HCT116 (cell line): Measurements from ENCODE around the gene RBKS. TPM values are rescaled to one million over a fixed set of nuclear protein-coding genes. Genes with fewer than 3 reads are reported as not detected.

Experiments used
- ATAC-seq: fragments of 200-7000 bp; cut with Tn5 transposase; 2 replicates; pipeline ENCODE4 v1.9.1; 2020; ENCODE audit warnings: mild to moderate bottlenecking, moderate library complexity
- BruUV-seq: library from RNA; stranded (reverse); fragments of 400-500 nt; replicated peaks from 2 replicates; lab custom pipeline; 2021; lab: Mats Ljungman, UMichigan
- CTCF ChIA-PET: fragments of 300-600 bp; sonication (Branson Sonifier 250); formaldehyde crosslinking; loops from one replicate; lab custom pipeline; 2021; ENCODE audit warnings: antibody characterized with exemption; lab: Charles Lee
- POLR2A ChIA-PET: fragments of 300-600, 350-600 bp; sonication (Branson Sonifier 250); formaldehyde crosslinking; loops from one replicate; lab custom pipeline; 2021; ENCODE audit warnings: antibody characterized with exemption; lab: Charles Lee
- RAD21 ChIA-PET, 2 experiments: fragments of 300-600 bp; sonication (Branson Sonifier 250); formaldehyde crosslinking; loops; one replicate each; lab custom pipeline; 2023; ENCODE audit warnings: low total read pairs in 2 of 2; ENCODE audit not compliant: uncharacterized antibody in 2 of 2, unreplicated experiment in 2 of 2, low non-redundant PET in 1 of 2; lab: Charles Lee
- DNase-seq: peaks from one replicate; pipeline ENCODE4 v3.0.0-alpha.2; 2010; ENCODE audit warnings: low read depth, low spot score
- H2AFZ ChIP-seq: fragments of 200-600 bp; shearing (Covaris generic), sonication (generic); 2 replicates; pipeline ENCODE4 v1.6.1; 2017; ENCODE audit warnings: low read depth, mixed run types, mixed read lengths, antibody characterized with exemption, low read length; ENCODE audit not compliant: poor library complexity, severe bottlenecking
- H3K27ac ChIP-seq: 2 replicates; pipeline ENCODE4 v1.5.1; 2012; ENCODE audit warnings: low read depth, low read length
- H3K27me3 ChIP-seq: fragments of 200-600 bp; sonication (generic); 2 replicates; pipeline ENCODE4 v1.6.1; 2016; ENCODE audit warnings: mixed run types, low read length, mixed read lengths; ENCODE audit not compliant: insufficient read depth
- H3K36me3 ChIP-seq, 2 experiments: fragments of 200-500 bp in 1 of 2; fragments of 200-600 bp in 1 of 2; sonication (Bioruptor generic) in 1 of 2; sonication (generic) in 1 of 2; 2 replicates each; pipeline versions ENCODE4 v1.5.1 to v1.6.1; 2014 to 2016; ENCODE audit warnings: low read length in 2 of 2, inconsistent platforms in 1 of 2, mixed read lengths in 1 of 2, mixed run types in 1 of 2; ENCODE audit not compliant: insufficient read depth in 2 of 2, control insufficient read depth in 1 of 2
- H3K4me1 ChIP-seq, 2 experiments: fragments of 200-600 bp in 1 of 2; sonication (generic) in 1 of 2; 2 replicates each; pipeline versions ENCODE4 v1.5.1 to v1.6.1; 2012 to 2017; ENCODE audit warnings: low read length in 2 of 2, inconsistent platforms in 1 of 2, mild to moderate bottlenecking in 1 of 2, mixed read lengths in 1 of 2, mixed run types in 1 of 2, moderate library complexity in 1 of 2; ENCODE audit not compliant: insufficient read depth in 2 of 2, control insufficient read depth in 1 of 2
- H3K4me2 ChIP-seq: fragments of 200-600 bp; sonication (generic); 2 replicates; pipeline ENCODE4 v1.6.1; 2017; ENCODE audit warnings: mixed run types, low read length, mixed read lengths
- H3K4me3 ChIP-seq, 2 experiments: fragments of 200-600 bp in 1 of 2; sonication (generic) in 1 of 2; replicated peaks in 1 of 2; 2 replicates each; pipeline ENCODE4 v1.5.1; 2011 to 2016; ENCODE audit warnings: low read length in 2 of 2, control low read depth in 1 of 2, low read depth in 1 of 2, mild to moderate bottlenecking in 1 of 2, mixed read lengths in 1 of 2, mixed run types in 1 of 2
- H3K79me2 ChIP-seq: fragments of 200-600 bp; sonication (generic); 2 replicates; pipeline ENCODE4 v1.6.1; 2017; ENCODE audit warnings: mild to moderate bottlenecking, mixed run types, low read length, moderate library complexity, mixed read lengths; ENCODE audit not compliant: insufficient read depth
- H3K9ac ChIP-seq: fragments of 200-600 bp; sonication (generic); 2 replicates; pipeline ENCODE4 v1.6.1; 2016; ENCODE audit warnings: low read length, mixed read lengths
- H3K9me2 ChIP-seq: fragments of 200-600 bp; sonication (generic), shearing (Covaris generic); 2 replicates; pipeline ENCODE4 v1.6.1; 2017; ENCODE audit warnings: mixed run types, mild to moderate bottlenecking, moderate library complexity; ENCODE audit not compliant: insufficient read depth
- H3K9me3 ChIP-seq, 2 experiments: fragments of 200-500 bp in 1 of 2; fragments of 200-600 bp in 1 of 2; sonication (Bioruptor generic) in 1 of 2; sonication (generic) in 1 of 2; 2 replicates each; pipeline ENCODE4 v1.6.1; 2014 to 2017; ENCODE audit warnings: low read length in 2 of 2, mixed read lengths in 2 of 2, inconsistent platforms in 1 of 2, low read depth in 1 of 2, mild to moderate bottlenecking in 1 of 2, mixed run types in 1 of 2, moderate library complexity in 1 of 2; ENCODE audit not compliant: control insufficient read depth in 1 of 2, insufficient read depth in 1 of 2
- H4K20me1 ChIP-seq: fragments of 200-600 bp; sonication (generic), shearing (Covaris generic); 2 replicates; pipeline ENCODE4 v1.6.1; 2017; ENCODE audit warnings: mixed run types, mild to moderate bottlenecking, moderate library complexity; ENCODE audit not compliant: insufficient read depth
- CBX3 ChIP-seq: IDR thresholded peaks from 2 replicates; pipeline ENCODE4 v1.6.1; 2012; ENCODE audit warnings: low read depth
- EGR1 ChIP-seq: IDR thresholded peaks from 2 replicates; pipeline ENCODE4 v1.6.1; 2012; ENCODE audit warnings: low read depth
- ELF1 ChIP-seq: IDR thresholded peaks from 2 replicates; pipeline ENCODE4 v1.6.1; 2012; ENCODE audit warnings: low read depth, borderline replicate concordance
- EZH2 ChIP-seq: fragments of 200-600 bp; sonication (generic); IDR thresholded peaks from 2 replicates; pipeline ENCODE4 v1.6.1; 2017; ENCODE audit warnings: antibody characterized with exemption, mixed run types
- EZH2phosphoT487 ChIP-seq: fragments of 200-600 bp; IDR thresholded peaks from 2 replicates; pipeline ENCODE4 v1.6.1; 2018; ENCODE audit warnings: antibody characterized with exemption, borderline replicate concordance
- FOSL1 ChIP-seq: IDR thresholded peaks from 2 replicates; pipeline ENCODE4 v1.6.1; 2012; ENCODE audit warnings: low read depth
- MAX ChIP-seq: IDR thresholded peaks from 2 replicates; pipeline ENCODE4 v1.6.1; 2012
- RAD21 ChIP-seq: IDR thresholded peaks from 2 replicates; pipeline ENCODE4 v1.6.1; 2012; ENCODE audit warnings: low read depth, mild to moderate bottlenecking
- SIN3A ChIP-seq: IDR thresholded peaks from 2 replicates; pipeline ENCODE4 v1.6.1; 2012; ENCODE audit warnings: low read depth
- SRF ChIP-seq: IDR thresholded peaks from 2 replicates; pipeline ENCODE4 v1.6.1; 2012; ENCODE audit warnings: low read depth
- TCF7L2 ChIP-seq: IDR thresholded peaks from 2 replicates; pipeline ENCODE4 v1.7.0; 2011; ENCODE audit warnings: borderline replicate concordance, inconsistent platforms; ENCODE audit not compliant: insufficient read depth, insufficient read length; ENCODE audit errors: extremely low read depth
- ZFX ChIP-seq: fragments of 450-650 bp; IDR thresholded peaks from 2 replicates; pipeline ENCODE4 v1.6.1; 2017
- ZNF274 ChIP-seq: fragments of 200-500 bp; sonication (Bioruptor generic); IDR thresholded peaks from 2 replicates; pipeline ENCODE4 v1.6.1; 2014; ENCODE audit warnings: mild to moderate bottlenecking, low read depth, low read length, inconsistent platforms
- intact Hi-C: fragments of 100-400 bp; cut with micrococcal nuclease; formaldehyde crosslinking; loops from 2 replicates; pipeline ENCODE4 v1.10.0; 2022
- total RNA-seq: library from RNA; stranded (reverse); gene quantifications from one replicate; pipeline ENCODE4 v1.2.1, GENCODE V29; 2021; ENCODE audit not compliant: unreplicated experiment
- TF ChIP-seq, protein P1 (sequence below), 3 experiments: fragments of 200-600 bp in 1 of 3; sonication (generic) in 1 of 3; IDR thresholded peaks in 2 of 3; conservative IDR thresholded peaks in 1 of 3; 2 replicates each; pipeline ENCODE4 v1.5.1; 2012 to 2017; ENCODE audit warnings: low read depth in 2 of 3, low read length in 2 of 3, antibody characterized with exemption in 1 of 3, borderline replicate concordance in 1 of 3, control low read depth in 1 of 3, mild to moderate bottlenecking in 1 of 3, mixed read lengths in 1 of 3, mixed run types in 1 of 3, moderate library complexity in 1 of 3; ENCODE audit not compliant: insufficient read depth in 1 of 3
- TF ChIP-seq, protein P2 (sequence below): IDR thresholded peaks from 2 replicates; pipeline ENCODE4 v1.6.1; 2011; ENCODE audit warnings: mild to moderate bottlenecking, low read length, moderate library complexity; ENCODE audit not compliant: insufficient replicate concordance; ENCODE audit errors: extremely low read depth

Gene RBKS
- total RNA-seq, 1 experiment from 2014 or later = 2.4 TPM

GRCh38 chr2:27925766-27926472, 35.7 kb upstream of the RBKS start:
- no peaks in the 10 kb centered on the region for H3K79me2 ChIP-seq
- H3K9me3 ChIP-seq = no peaks in the 10 kb centered on the region
- DNase-seq = no peak
- no peak overlapping the region for H2AFZ ChIP-seq
- no peaks in the 10 kb centered on the region; the same call in 1 of the 2 replicates for H3K9me2 ChIP-seq
- H3K27me3 ChIP-seq = no peaks in the 10 kb centered on the region
- no peak overlapping the region for H3K4me2 ChIP-seq
- intact Hi-C loops = no loop called here
- ChIA-PET POLR2A (no interaction called here), CTCF (no interaction called here), RAD21 (no interaction called here)
- H3K9ac ChIP-seq = no peak overlapping the region
- TF ChIP-seq TCF7L2 (no peak), EZH2phosphoT487 (no peak), FOSL1 (no peak), RAD21 (no peak), SRF (no peak), ZNF274 (no peak), CBX3 (no peak), EZH2 (no peak), ZFX (no peak), MAX (no peak), SIN3A (no peak), EGR1 (no peak), ELF1 (no peak)
- TF ChIP-seq, protein P1, sequence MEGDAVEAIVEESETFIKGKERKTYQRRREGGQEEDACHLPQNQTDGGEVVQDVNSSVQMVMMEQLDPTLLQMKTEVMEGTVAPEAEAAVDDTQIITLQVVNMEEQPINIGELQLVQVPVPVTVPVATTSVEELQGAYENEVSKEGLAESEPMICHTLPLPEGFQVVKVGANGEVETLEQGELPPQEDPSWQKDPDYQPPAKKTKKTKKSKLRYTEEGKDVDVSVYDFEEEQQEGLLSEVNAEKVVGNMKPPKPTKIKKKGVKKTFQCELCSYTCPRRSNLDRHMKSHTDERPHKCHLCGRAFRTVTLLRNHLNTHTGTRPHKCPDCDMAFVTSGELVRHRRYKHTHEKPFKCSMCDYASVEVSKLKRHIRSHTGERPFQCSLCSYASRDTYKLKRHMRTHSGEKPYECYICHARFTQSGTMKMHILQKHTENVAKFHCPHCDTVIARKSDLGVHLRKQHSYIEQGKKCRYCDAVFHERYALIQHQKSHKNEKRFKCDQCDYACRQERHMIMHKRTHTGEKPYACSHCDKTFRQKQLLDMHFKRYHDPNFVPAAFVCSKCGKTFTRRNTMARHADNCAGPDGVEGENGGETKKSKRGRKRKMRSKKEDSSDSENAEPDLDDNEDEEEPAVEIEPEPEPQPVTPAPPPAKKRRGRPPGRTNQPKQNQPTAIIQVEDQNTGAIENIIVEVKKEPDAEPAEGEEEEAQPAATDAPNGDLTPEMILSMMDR (IDR thresholded peaks at IDR 0.05 in 2 of 3, conservative IDR thresholded peaks at IDR 0.05 in 1 of 3; ENCODE audit: borderline replicate concordance in 1 of 3, insufficient read depth in 1 of 3, low read depth in 2 of 3, low read length in 2 of 3) = no peak
- TF ChIP-seq, protein P2, sequence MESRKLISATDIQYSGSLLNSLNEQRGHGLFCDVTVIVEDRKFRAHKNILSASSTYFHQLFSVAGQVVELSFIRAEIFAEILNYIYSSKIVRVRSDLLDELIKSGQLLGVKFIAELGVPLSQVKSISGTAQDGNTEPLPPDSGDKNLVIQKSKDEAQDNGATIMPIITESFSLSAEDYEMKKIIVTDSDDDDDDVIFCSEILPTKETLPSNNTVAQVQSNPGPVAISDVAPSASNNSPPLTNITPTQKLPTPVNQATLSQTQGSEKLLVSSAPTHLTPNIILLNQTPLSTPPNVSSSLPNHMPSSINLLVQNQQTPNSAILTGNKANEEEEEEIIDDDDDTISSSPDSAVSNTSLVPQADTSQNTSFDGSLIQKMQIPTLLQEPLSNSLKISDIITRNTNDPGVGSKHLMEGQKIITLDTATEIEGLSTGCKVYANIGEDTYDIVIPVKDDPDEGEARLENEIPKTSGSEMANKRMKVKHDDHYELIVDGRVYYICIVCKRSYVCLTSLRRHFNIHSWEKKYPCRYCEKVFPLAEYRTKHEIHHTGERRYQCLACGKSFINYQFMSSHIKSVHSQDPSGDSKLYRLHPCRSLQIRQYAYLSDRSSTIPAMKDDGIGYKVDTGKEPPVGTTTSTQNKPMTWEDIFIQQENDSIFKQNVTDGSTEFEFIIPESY = no peak
- no peak for ATAC-seq
- no peaks in the 10 kb centered on the region for H3K36me3 ChIP-seq
- no peaks in the 10 kb centered on the region for H3K4me1 ChIP-seq
- H3K27ac ChIP-seq = no peak overlapping the region
- BruUV-seq = no TSS peak
- no peak overlapping the region for H3K4me3 ChIP-seq
- H4K20me1 ChIP-seq = no peaks in the 10 kb centered on the region
